GM23248 (cell line): ENCODE results near the gene BAG1.

Experiments
- EZH2 ChIP-seq: fragments of 200-600 bp; sonication (generic); IDR thresholded peaks from 2 replicates; pipeline ENCODE4 v1.6.1; 2018; ENCODE audit warnings: antibody characterized with exemption, mild to moderate bottlenecking; ENCODE audit not compliant: insufficient read depth, poor library complexity, severe bottlenecking
- EZH2phosphoT487 ChIP-seq: fragments of 200-600 bp; sonication (generic); IDR thresholded peaks from 2 replicates; pipeline ENCODE4 v1.6.1; 2018; ENCODE audit warnings: antibody characterized with exemption, moderate library complexity, mild to moderate bottlenecking, low read depth; ENCODE audit not compliant: insufficient read depth

DNA sequence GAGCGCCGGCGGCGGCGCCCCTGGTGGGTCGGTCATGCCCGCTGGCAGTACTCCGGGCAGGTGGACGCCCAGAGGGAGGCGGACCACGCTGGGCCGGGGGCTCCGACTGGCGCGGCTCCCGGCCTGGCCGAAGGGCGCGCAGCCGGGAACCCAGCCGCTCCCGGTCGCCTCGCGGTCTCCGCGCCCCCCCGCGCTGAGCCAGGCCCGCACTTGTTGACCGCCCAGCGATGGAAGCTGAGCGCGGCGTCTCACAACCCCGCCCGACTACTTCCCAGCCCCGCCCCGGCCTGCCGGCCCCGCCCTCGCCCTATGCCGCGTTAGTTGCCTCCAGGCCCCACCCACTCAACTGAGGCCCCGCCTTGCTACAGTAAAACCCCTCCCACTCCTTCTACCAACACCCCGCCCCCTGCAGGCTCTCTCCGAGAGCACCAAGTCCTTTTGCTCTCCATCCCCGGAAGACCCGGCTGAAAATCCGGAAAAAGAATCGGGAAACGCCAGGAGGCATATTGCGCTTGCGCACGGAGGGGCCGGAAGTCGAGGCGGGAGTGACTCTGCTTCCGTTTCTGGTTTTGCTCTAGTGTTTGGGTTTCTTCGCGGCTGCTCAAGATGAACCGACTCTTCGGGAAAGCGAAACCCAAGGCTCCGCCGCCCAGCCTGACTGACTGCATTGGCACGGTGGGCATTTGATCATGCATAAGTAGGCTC lies at the start of gene BAG1, which contains the start of gene CHMP5:
- TF ChIP-seq EZH2 (no peak), EZH2phosphoT487 (no peak)
